Measurements from ENCODE around the gene ATP8A2. TPM values are rescaled to one million over a fixed set of nuclear protein-coding genes. Genes with fewer than 3 reads are reported as not detected.

ATP8A2 gene
- total and polyA plus RNA-seq, 2 of the 8 experiments (the other 6 are each of a cell fraction or from before 2014, with no cell fraction given) = 2.4 to 8.3 TPM

DNA sequence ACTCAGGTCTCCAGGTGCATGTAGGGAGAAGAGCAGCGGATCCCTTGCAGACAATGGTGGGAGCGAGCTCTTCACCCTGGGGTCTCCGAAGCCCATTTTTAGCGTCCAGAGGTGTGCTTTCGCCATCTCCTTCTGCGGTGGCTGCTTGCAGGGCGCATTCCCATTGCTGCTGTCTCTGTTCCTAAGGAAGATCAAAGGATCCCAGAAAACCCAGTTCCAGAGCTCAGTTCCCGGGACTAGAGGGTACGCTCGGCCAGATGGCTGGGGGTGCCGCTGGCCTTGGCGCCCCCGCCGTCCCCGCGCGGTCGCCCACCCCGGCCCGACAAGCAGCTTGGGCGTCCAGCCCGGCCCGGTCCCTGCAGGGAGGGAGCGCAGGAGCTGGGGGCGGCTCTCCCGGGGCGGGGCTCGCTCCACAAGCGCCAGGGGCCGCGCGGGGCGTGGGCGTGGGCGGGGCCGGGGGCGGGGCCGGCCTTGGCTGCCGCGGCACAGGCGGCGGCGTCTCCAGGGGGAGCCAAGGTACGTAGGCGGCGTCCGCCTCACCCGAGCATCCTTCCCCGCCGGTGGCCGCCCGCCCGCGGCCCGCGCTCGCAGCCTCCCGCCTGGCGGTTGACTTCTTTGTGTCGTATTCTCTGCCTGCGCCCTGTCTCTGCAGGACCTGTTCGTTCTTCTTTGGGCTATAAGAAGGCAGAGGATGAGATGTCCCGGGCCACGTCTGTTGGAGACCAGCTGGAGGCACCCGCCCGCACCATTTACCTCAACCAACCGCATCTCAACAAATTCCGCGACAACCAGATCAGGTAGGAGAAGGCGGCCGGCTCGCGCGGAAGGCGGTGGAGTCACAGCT lies 96.8 kb downstream of the ATP8A2 start (continued):
- TF ChIP-seq RXRA (IDR thresholded peaks at IDR 0.05; ENCODE audit: insufficient read depth, low read depth, low read length) (no peak), SUZ12 (IDR thresholded peaks at IDR 0.05; ENCODE audit: low read length) (peak; percentile 54; the same call in 1 of the 2 replicates), GTF2F1 (IDR thresholded peaks at IDR 0.05; ENCODE audit: borderline replicate concordance, low read depth, low read length) (no peak), CTBP2 (IDR thresholded peaks at IDR 0.05; ENCODE audit: borderline replicate concordance, insufficient read depth, insufficient read length, low read length) (no peak), SRF (IDR thresholded peaks at IDR 0.05; ENCODE audit: low read depth, low read length) (no peak), CHD2 (IDR thresholded peaks at IDR 0.05; ENCODE audit: low read length) (no peak), POLR2AphosphoS5 (IDR thresholded peaks at IDR 0.05; ENCODE audit: low read depth, low read length) (no peak; the same call in 1 of the 2 replicates), TAF7 (optimal IDR thresholded peaks at IDR 0.05; ENCODE audit: borderline replicate concordance, low read depth, low read length) (no peak), CHD1 (IDR thresholded peaks at IDR 0.05; ENCODE audit: low read depth, low read length) (no peak), HDAC2 (IDR thresholded peaks at IDR 0.05; ENCODE audit: borderline replicate concordance in 1 of 2, low read depth in 2 of 2, low read length in 2 of 2) (0 out of 4 replicates have a peak, but pooled peaks of 1 of the 2 experiments have one; percentile 35), NRF1 (IDR thresholded peaks at IDR 0.05; ENCODE audit: low read depth, low read length) (no peak), CBX5 (IDR thresholded peaks at IDR 0.05; ENCODE audit: low read depth, low read length) (no peak)

All from H1 (cell line).